K562 treated with DMSO at 1 percent for 12 hours (cell line): Measurements from ENCODE around the gene GPR173. TPM values are rescaled to one million over a fixed set of nuclear protein-coding genes. Genes with fewer than 3 reads are reported as not detected.

Experiments
- total RNA-seq: library from RNA; unstranded; fragments of 300-600 nt; gene quantifications from 2 replicates; pipeline ENCODE4 v1.2.3, GENCODE V29; 2022; ENCODE audit not compliant: insufficient read depth

The GPR173 gene, protein sequence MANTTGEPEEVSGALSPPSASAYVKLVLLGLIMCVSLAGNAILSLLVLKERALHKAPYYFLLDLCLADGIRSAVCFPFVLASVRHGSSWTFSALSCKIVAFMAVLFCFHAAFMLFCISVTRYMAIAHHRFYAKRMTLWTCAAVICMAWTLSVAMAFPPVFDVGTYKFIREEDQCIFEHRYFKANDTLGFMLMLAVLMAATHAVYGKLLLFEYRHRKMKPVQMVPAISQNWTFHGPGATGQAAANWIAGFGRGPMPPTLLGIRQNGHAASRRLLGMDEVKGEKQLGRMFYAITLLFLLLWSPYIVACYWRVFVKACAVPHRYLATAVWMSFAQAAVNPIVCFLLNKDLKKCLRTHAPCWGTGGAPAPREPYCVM
- total RNA-seq = not detected in 2 replicates

DNA sequence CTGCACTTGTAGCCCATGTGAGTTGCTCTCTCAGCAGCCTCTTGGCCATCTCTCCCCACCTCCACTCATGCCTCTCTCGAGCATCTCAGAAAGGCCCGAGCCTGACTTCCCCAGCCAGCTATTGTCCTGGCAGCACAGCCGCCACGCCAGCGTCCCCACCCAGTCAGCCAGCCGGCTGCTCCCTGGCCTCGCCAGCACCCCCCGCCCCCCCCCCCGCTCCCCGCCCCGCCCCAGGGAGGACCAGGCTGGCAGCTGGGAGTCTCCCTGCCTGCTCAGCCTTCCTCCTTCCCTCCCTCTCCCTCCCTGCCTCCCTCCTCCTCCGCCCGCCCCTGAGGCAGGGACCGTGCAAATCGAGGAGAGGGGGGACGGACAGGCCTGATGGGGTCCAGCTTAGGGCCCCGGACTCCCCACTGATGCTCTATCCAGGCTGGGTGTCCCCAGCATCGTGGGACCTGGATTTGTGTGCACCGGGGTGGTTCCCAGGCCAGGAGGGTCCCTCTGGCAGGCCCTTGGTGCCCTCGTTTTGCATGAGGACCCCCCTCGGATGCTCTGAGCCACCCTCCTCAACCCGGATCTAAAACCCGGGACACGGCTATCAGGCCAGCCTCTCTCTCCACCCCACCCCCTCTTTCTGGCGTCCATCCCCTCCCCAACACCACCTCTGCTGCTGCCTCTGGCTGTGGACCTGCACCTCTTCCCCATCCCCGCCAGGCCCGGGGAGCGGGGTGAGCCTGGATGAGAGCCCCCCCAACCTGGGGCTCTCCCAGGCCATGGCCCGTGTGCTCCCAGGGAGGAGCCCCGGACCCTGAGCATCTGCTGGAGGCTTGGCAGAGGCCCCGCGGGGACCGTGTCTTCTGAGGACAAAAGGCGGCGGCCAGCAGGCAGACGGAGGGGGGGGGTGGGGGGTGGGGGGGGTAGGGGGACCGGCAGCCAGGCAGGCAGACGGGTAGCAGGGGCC lies at the start of gene GPR173:
Gene GPR173, plus strand, starts transcription at position 621 of the 958 bp plus-strand sequence. CDS start 27,833 bp downstream, outside the sequence.

DNA sequence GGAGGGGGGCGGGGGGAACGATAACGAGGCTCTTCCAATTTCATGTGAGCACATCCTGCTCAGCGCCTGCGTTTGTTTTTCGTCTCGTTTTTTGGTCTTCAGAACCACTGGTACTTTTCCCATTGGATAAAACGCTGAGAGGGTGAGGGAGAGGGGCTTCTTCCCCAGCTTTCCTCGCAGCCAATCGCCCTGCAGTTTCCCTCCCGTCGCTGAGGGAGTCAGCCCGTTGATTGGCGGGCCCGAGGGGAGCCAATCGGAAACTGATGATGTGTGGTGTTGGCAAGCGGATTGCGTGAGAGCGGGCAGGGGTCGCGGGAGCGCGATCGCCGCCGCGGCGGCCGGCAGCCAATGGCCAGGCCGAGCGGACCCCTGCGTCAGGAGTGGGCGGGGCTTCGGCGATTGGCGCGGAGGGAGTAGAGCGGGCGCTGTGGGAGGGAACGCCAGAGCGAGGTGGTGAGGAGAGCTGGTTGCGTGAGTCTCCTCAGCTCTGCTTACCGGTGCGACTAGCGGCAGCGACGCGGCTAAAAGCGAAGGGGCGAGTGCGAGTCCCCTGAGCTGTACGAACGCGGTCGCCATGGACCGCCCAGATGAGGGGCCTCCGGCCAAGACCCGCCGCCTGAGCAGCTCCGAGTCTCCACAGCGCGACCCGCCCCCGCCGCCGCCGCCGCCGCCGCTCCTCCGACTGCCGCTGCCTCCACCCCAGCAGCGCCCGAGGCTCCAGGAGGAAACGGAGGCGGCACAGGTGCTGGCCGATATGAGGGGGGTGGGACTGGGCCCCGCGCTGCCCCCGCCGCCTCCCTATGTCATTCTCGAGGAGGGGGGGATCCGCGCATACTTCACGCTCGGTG lies 33.6 kb downstream of the GPR173 start, which contains the start of gene TSPYL2:
Gene TSPYL2, plus strand, starts transcription at position 443 of the 848 bp plus-strand sequence. Its CDS starts 132 bp downstream, at position 575.

GRCh38 chrX:53093748-53094581 lies 45.4 kb downstream of the GPR173 start, which contains the start of gene KANTR:
Gene KANTR (plus strand): TSS chrX:53094142. CDS start chrX:53124273, 30,131 bp downstream.

Other genes starting within 250 kb of the GPR173 start
- gene XAGE5, start 237.5 kb upstream of the GPR173 start, total RNA-seq = not detected in 2 replicates
- not detected in 2 replicates for gene XAGE3, start 180.7 kb upstream of the GPR173 start, total RNA-seq
- 8.4 and 9.2 TPM in 2 replicates for gene FAM156B, start 151.5 kb upstream of the GPR173 start, total RNA-seq
- gene FAM156A, start 90.3 kb upstream of the GPR173 start, total RNA-seq = 2.9 and 7.0 TPM in 2 replicates
- gene TSPYL2, start 33.6 kb downstream of the GPR173 start, total RNA-seq = 9.0 and 14.2 TPM in 2 replicates
- 0.30 and 1.7 TPM in 2 replicates for gene KANTR, start 45.4 kb downstream of the GPR173 start, total RNA-seq
- gene KDM5C, start 176.4 kb downstream of the GPR173 start, total RNA-seq = 24.6 and 72.4 TPM in 2 replicates
- gene IQSEC2, start 232.8 kb downstream of the GPR173 start, total RNA-seq = 9.8 and 26.5 TPM in 2 replicates